Measurements from ENCODE around the gene PBX3.

The PBX3 gene

DNA sequence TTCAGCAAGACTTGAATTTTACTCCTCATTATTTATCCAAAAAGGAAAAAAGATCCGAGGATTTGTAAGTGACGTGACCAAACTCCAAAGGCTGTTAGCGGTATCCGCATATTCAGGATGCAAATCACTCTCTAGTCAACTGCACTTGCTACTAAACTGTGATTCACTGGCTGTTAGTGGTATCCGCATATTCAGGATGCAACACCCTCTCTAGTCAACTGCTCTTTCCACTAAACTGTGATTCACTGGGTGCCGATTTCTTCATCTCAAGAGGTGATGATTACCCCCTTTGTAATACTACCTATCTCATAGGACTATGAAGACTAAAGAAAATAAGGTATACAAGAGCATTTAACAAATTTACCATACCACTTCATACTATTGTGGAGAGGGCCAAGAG, 45.8 kb upstream of the PBX3 start:
- Histone ChIP-seq H3K36me3 (ENCODE audit: control insufficient read depth, low read length) (peaks cover 15% of the 10 kb centered on the region), H3K9me3 (ENCODE audit: control insufficient read depth, insufficient read depth, low read length) (no peaks in the 10 kb centered on the region), H3K79me2 (ENCODE audit: control insufficient read depth, low read length) (peaks cover 93% of the 10 kb centered on the region), H3K4me2 (ENCODE audit: low read length) (no peak overlapping the region), H4K20me1 (ENCODE audit: control insufficient read depth, insufficient read depth, low read depth, low read length) (0 out of 2 replicates have a peak, but pooled peaks cover 4% of the 10 kb centered on the region), H3K9me2 (replicated peaks; ENCODE audit: control insufficient read depth, low read length) (no peaks in the 10 kb centered on the region), H3F3A (ENCODE audit: control insufficient read depth, insufficient read depth) (no peaks in the 10 kb centered on the region), H3K4me1 (ENCODE audit: control insufficient read depth, low read length) (peaks cover 34% of the 10 kb centered on the region), H3K27me3 (ENCODE audit: control insufficient read depth, low read length) (no peaks in the 10 kb centered on the region), H3K27ac (ENCODE audit: low read depth, low read length) (no peak overlapping the region), H3K4me3 (ENCODE audit: low read length) (no peak overlapping the region)
- TF ChIP-seq EZH2phosphoT487 (IDR thresholded peaks at IDR 0.05; ENCODE audit: borderline replicate concordance, low read length): no peak
- TF ChIP-seq, protein P1, sequence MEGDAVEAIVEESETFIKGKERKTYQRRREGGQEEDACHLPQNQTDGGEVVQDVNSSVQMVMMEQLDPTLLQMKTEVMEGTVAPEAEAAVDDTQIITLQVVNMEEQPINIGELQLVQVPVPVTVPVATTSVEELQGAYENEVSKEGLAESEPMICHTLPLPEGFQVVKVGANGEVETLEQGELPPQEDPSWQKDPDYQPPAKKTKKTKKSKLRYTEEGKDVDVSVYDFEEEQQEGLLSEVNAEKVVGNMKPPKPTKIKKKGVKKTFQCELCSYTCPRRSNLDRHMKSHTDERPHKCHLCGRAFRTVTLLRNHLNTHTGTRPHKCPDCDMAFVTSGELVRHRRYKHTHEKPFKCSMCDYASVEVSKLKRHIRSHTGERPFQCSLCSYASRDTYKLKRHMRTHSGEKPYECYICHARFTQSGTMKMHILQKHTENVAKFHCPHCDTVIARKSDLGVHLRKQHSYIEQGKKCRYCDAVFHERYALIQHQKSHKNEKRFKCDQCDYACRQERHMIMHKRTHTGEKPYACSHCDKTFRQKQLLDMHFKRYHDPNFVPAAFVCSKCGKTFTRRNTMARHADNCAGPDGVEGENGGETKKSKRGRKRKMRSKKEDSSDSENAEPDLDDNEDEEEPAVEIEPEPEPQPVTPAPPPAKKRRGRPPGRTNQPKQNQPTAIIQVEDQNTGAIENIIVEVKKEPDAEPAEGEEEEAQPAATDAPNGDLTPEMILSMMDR (IDR thresholded peaks at IDR 0.05; ENCODE audit: low read depth, low read length, poor library complexity, severe bottlenecking): no peak

DNA sequence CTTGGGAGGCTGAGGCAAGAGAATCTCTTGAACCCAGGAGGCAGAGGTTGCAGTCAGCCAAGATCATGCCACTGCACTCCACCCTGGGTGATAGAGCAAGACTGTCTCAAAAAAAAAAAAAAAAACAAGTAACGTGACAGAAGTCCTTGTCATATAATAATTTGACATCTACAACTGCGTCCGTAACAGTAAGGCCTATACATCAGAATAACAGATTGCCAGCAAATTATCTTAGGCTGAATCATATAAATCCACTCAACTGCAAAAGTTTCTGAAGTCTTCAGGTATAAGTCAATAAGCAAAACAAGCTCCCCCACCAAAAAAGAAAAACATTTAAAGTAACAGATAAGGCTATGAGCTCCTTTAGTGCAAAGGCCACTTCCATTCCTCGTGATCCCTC, 43.5 kb upstream of the PBX3 start:
- TF ChIP-seq EZH2phosphoT487 (IDR thresholded peaks at IDR 0.05; ENCODE audit: borderline replicate concordance, low read length): no peak
- TF ChIP-seq, protein P1 (IDR thresholded peaks at IDR 0.05; ENCODE audit: low read depth, low read length, poor library complexity, severe bottlenecking): no peak
- Histone ChIP-seq H4K20me1 (ENCODE audit: control insufficient read depth, insufficient read depth, low read depth, low read length) (0 out of 2 replicates have a peak, but pooled peaks cover 4% of the 10 kb centered on the region), H3K36me3 (ENCODE audit: control insufficient read depth, low read length) (peaks cover 15% of the 10 kb centered on the region), H3K4me1 (ENCODE audit: control insufficient read depth, low read length) (peaks cover 41% of the 10 kb centered on the region), H3K9me2 (replicated peaks; ENCODE audit: control insufficient read depth, low read length) (no peaks in the 10 kb centered on the region), H3K27me3 (ENCODE audit: control insufficient read depth, low read length) (no peaks in the 10 kb centered on the region), H3K79me2 (ENCODE audit: control insufficient read depth, low read length) (peaks cover 83% of the 10 kb centered on the region), H3K27ac (ENCODE audit: low read depth, low read length) (no peak overlapping the region), H3K4me2 (ENCODE audit: low read length) (peak overlapping the region; percentile 70; the same call in 1 of the 2 replicates), H3F3A (ENCODE audit: control insufficient read depth, insufficient read depth) (no peaks in the 10 kb centered on the region), H3K9me3 (ENCODE audit: control insufficient read depth, insufficient read depth, low read length) (no peaks in the 10 kb centered on the region), H3K4me3 (ENCODE audit: low read length) (no peak overlapping the region)

DNA sequence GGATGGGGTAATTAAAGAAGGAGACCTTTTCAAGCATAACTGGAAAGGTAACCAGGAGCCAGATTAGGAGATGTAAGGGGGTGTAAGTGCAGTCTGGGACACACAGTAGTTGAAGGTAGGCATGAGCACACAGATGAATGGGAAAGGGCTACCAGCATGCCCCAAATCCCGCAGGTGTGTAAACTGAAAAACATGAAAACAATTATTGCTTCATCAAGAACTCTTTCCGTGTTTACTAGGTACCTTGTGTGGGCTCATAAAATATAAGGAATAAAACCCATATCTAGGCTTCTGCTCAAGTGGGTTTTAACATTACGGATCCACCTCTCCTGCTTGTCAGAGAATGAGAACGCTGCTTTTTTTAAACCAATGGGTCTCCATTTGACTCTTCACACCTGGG, 41.3 kb upstream of the PBX3 start:
- TF ChIP-seq EZH2phosphoT487 (IDR thresholded peaks at IDR 0.05; ENCODE audit: borderline replicate concordance, low read length): no peak
- TF ChIP-seq, protein P1 (IDR thresholded peaks at IDR 0.05; ENCODE audit: low read depth, low read length, poor library complexity, severe bottlenecking): no peak
- peaks cover 61% of the 10 kb centered on the region for H3K79me2 ChIP-seq (ENCODE audit: control insufficient read depth, low read length)
- peaks cover 39% of the 10 kb centered on the region for H3K4me1 ChIP-seq (ENCODE audit: control insufficient read depth, low read length)
- H3K4me3 ChIP-seq (ENCODE audit: low read length): peak overlapping the region; percentile 84
- peak overlapping the region; percentile 70 for H3K4me2 ChIP-seq (ENCODE audit: low read length)
- no peaks in the 10 kb centered on the region for H3F3A ChIP-seq (ENCODE audit: control insufficient read depth, insufficient read depth)
- peaks cover 15% of the 10 kb centered on the region for H3K36me3 ChIP-seq (ENCODE audit: control insufficient read depth, low read length)
- H3K27ac ChIP-seq (ENCODE audit: low read depth, low read length): no peak overlapping the region
- H3K9me2 ChIP-seq (replicated peaks; ENCODE audit: control insufficient read depth, low read length): no peaks in the 10 kb centered on the region
- no peaks in the 10 kb centered on the region for H3K9me3 ChIP-seq (ENCODE audit: control insufficient read depth, insufficient read depth, low read length)
- H4K20me1 ChIP-seq (ENCODE audit: control insufficient read depth, insufficient read depth, low read depth, low read length): no peaks in the 10 kb centered on the region
- H3K27me3 ChIP-seq (ENCODE audit: control insufficient read depth, low read length): no peaks in the 10 kb centered on the region
